Measurements from ENCODE around the gene CTRB1. TPM values are rescaled to one million over a fixed set of nuclear protein-coding genes. Genes with fewer than 3 reads are reported as not detected.

Gene CTRB1
- total and polyA plus RNA-seq, 2 of the 13 experiments (the other 11 are each of a cell fraction or from before 2014, with no cell fraction given), result not detected

DNA sequence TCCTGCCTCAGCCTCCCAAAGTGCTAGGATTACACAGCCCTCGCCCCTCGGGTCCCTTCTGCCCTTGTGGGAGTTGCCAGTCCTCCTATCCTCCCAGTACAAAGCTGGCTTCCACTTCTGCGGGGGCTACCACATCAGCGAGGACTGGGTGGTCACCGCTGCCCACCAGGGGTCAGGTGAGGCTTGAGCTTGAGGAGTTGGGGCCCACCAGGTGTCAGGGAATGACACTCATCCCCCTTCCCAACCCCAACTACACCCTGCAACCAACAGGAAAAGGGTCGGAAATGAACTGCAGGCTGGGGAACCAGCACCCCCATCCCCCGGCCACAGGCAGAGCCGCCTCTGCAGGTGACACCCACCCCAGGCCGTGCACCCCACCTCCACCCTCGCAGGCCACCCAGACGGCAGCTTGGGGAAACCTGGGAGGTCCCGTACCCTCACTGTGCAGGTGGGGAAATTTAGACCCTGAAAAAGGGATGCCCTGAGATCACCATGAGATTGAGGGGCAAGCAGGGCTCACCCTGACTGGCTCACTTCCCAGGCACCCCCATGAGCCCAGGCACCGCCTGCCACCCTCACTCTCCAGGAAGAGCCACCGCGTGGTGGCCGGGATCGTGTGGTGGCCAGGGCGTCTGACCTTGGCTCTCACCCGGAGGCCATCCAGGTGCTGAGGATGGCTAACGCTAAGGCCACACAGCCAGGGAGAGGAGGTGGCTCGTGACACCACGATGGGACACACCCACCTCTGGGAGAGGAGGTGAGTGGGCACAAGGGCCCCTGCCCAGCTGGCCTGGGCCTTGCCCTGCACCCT is 8.0 kb downstream of the CTRB1 start (continued):
- TF ChIP-seq, protein P1, sequence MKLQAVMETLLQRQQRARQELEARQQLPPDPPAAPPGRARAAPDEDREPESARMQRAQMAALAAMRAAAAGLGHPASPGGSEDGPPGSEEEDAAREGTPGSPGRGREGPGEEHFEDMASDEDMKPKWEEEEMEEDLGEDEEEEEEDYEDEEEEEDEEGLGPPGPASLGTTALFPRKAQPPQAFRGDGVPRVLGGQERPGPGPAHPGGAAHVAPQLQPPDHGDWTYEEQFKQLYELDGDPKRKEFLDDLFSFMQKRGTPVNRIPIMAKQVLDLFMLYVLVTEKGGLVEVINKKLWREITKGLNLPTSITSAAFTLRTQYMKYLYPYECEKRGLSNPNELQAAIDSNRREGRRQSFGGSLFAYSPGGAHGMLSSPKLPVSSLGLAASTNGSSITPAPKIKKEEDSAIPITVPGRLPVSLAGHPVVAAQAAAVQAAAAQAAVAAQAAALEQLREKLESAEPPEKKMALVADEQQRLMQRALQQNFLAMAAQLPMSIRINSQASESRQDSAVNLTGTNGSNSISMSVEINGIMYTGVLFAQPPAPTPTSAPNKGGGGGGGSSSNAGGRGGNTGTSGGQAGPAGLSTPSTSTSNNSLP (IDR thresholded peaks at IDR 0.05; ENCODE audit: low read depth, low read length), result no peak
- TF ChIP-seq, protein P2, sequence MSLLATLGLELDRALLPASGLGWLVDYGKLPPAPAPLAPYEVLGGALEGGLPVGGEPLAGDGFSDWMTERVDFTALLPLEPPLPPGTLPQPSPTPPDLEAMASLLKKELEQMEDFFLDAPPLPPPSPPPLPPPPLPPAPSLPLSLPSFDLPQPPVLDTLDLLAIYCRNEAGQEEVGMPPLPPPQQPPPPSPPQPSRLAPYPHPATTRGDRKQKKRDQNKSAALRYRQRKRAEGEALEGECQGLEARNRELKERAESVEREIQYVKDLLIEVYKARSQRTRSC (CRISPR knock-in tag; IDR thresholded peaks at IDR 0.05; ENCODE audit: low read depth), result no peak
- TF ChIP-seq MED13 (CRISPR knock-in tag; IDR thresholded peaks at IDR 0.05), result no peak
- TF ChIP-seq, protein P3, sequence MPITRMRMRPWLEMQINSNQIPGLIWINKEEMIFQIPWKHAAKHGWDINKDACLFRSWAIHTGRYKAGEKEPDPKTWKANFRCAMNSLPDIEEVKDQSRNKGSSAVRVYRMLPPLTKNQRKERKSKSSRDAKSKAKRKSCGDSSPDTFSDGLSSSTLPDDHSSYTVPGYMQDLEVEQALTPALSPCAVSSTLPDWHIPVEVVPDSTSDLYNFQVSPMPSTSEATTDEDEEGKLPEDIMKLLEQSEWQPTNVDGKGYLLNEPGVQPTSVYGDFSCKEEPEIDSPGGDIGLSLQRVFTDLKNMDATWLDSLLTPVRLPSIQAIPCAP (CRISPR knock-in tag; IDR thresholded peaks at IDR 0.05; ENCODE audit: low read depth), result no peak
- TF ChIP-seq ZNF607 (CRISPR knock-in tag; IDR thresholded peaks at IDR 0.05; ENCODE audit: borderline replicate concordance), result no peak
- TF ChIP-seq, protein P4, sequence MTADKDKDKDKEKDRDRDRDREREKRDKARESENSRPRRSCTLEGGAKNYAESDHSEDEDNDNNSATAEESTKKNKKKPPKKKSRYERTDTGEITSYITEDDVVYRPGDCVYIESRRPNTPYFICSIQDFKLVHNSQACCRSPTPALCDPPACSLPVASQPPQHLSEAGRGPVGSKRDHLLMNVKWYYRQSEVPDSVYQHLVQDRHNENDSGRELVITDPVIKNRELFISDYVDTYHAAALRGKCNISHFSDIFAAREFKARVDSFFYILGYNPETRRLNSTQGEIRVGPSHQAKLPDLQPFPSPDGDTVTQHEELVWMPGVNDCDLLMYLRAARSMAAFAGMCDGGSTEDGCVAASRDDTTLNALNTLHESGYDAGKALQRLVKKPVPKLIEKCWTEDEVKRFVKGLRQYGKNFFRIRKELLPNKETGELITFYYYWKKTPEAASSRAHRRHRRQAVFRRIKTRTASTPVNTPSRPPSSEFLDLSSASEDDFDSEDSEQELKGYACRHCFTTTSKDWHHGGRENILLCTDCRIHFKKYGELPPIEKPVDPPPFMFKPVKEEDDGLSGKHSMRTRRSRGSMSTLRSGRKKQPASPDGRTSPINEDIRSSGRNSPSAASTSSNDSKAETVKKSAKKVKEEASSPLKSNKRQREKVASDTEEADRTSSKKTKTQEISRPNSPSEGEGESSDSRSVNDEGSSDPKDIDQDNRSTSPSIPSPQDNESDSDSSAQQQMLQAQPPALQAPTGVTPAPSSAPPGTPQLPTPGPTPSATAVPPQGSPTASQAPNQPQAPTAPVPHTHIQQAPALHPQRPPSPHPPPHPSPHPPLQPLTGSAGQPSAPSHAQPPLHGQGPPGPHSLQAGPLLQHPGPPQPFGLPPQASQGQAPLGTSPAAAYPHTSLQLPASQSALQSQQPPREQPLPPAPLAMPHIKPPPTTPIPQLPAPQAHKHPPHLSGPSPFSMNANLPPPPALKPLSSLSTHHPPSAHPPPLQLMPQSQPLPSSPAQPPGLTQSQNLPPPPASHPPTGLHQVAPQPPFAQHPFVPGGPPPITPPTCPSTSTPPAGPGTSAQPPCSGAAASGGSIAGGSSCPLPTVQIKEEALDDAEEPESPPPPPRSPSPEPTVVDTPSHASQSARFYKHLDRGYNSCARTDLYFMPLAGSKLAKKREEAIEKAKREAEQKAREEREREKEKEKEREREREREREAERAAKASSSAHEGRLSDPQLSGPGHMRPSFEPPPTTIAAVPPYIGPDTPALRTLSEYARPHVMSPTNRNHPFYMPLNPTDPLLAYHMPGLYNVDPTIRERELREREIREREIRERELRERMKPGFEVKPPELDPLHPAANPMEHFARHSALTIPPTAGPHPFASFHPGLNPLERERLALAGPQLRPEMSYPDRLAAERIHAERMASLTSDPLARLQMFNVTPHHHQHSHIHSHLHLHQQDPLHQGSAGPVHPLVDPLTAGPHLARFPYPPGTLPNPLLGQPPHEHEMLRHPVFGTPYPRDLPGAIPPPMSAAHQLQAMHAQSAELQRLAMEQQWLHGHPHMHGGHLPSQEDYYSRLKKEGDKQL (CRISPR knock-in tag; IDR thresholded peaks at IDR 0.05; ENCODE audit: low read depth), result no peak
- no peak for TF ChIP-seq KLF13 (CRISPR knock-in tag; IDR thresholded peaks at IDR 0.05)
- no peak for TF ChIP-seq ZNF547 (CRISPR knock-in tag; IDR thresholded peaks at IDR 0.05)
- no peak for TF ChIP-seq SATB2 (CRISPR knock-in tag; IDR thresholded peaks at IDR 0.05)
- TF ChIP-seq KAT2B (IDR thresholded peaks at IDR 0.05; ENCODE audit: borderline replicate concordance, low read depth, low read length), result no peak
- TF ChIP-seq ZNF264 (CRISPR knock-in tag; IDR thresholded peaks at IDR 0.05), result no peak
- TF ChIP-seq PPARG (CRISPR knock-in tag; conservative IDR thresholded peaks at IDR 0.05), result no peak
- no peak for TF ChIP-seq ZNF839 (CRISPR knock-in tag; IDR thresholded peaks at IDR 0.05; ENCODE audit: borderline replicate concordance)
